Umbilical cord (tissue), 2 donors: ENCODE results near the gene SLC6A13. TPM values are rescaled to one million over a fixed set of nuclear protein-coding genes. Genes with fewer than 3 reads are reported as not detected.
"Not testable (repeated sequence)": the region's sequence is repeated elsewhere in the genome, so short reads cannot be mapped to it uniquely, and the experiment has no call there.

Experiments
- DNase-seq: peaks from one replicate; pipeline ENCODE4 v3.0.0-alpha.2; 2015; ENCODE audit warnings: low spot score
- total RNA-seq: library from RNA; depleted of rRNA; stranded (reverse); fragments of >200 nt; gene quantifications from one replicate; pipeline ENCODE4 v1.2.3, GENCODE V29; 2014; ENCODE audit warnings: low replicate concordance; ENCODE audit not compliant: insufficient read depth

SLC6A13 gene
- 11.1 TPM for total RNA-seq

DNA sequence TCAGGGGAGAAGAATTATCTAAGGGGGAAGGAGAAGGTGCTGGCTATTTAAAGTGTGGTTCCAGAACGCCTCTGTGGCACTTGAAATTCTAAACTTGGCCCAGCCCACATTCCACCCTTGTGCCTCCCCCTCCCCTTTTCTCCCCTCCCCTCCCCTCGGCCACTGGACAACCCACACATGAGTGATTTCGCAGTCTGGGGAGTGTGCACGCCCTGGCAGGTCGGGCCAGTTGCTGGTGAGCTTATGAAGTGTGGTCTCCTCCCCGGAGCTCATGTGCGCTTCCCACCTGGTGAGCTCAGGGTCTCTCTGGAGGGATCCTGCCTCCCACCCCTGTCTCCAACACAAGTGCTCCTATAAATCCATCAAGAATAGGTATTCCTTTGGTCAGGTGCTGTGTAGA is at the start of gene SLC6A13:
Gene SLC6A13, minus strand, starts transcription at position 20 of the 400 bp plus-strand sequence. CDS start 2,784 bp downstream, outside the sequence.
- DNase-seq, result peak; percentile 29

- peak; percentile 10 for DNase-seq
These were observed 45.9 kb upstream of the SLC6A13 start for GRCh38 chr12:308511-308910.

DNA sequence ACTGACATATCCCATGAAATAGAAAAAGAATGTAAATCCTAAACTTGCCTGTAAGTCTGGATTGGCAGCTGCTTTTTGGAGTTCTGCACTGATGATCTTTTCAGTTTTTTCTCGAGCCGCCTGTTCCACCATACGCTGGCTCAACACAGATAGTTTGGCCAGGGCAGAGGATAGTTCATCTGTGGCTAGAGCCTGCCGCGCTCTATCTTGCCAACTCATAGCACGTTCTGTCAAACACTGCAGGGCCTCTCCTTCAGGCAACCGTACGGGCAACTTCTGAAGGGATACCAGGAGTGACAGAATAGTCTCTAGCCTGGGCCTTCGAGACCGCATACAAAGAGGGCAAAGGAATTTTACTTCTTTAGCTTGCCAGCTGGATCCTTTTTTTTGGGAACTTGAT is 44.8 kb upstream of the SLC6A13 start:
- no peak for DNase-seq

DNA sequence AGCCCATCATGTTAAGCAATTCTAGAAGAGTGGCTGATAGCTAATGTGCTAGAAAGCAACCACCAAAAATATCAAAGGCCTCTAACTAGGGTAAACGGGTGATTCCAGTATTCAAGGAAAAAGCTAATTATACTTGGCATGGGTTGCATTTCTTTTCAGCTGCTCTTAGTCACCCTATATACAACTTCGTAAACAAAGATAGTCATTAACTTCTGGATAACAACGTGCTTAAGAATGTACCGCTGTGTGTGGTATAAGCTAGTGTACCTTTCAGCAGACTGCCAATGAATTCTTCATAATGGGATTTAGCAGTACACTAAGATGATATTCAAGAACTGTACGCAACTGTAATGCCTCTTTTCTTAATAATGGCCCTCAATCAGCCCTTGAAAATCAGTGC is 42.2 kb upstream of the SLC6A13 start:
- DNase-seq, result no peak

- DNase-seq, result not testable (repeated sequence)
These were observed 40.1 kb upstream of the SLC6A13 start for GRCh38 chr12:302766-303165.

GRCh38 chr12:300166-300565 is 37.5 kb upstream of the SLC6A13 start:
- not testable (repeated sequence) for DNase-seq

DNA sequence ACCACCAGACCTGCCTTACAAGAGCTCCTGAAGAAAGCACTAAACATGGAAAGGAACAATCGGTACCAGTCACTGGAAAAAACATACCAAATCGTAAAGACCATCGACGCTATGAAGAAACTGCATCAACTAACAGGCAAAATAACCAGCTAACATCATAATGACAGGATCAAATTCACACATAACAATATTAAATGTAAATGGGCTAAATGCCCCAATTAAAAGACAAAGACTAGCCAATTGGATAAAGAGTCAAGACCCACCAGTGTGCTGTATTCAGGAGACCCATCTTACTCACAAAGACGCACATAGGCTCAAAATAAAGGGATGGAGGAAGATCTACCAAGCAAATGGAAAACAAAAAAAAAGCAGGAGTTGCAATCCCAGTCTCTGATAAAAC is 36.9 kb upstream of the SLC6A13 start:
- DNase-seq, result not testable (repeated sequence)

GRCh38 chr12:298059-298458 is 35.4 kb upstream of the SLC6A13 start:
- DNase-seq, result not testable (repeated sequence)

GRCh38 chr12:295132-295531 is 32.5 kb upstream of the SLC6A13 start:
- no peak for DNase-seq

- no peak for DNase-seq
These were observed 30.6 kb upstream of the SLC6A13 start for GRCh38 chr12:293199-293598.

GRCh38 chr12:292186-292585 is 29.6 kb upstream of the SLC6A13 start:
- DNase-seq, result no peak

- DNase-seq, result no peak
These were observed 28.6 kb upstream of the SLC6A13 start for GRCh38 chr12:291153-291723.

- no peak for DNase-seq
These were observed 26.1 kb upstream of the SLC6A13 start for GRCh38 chr12:288687-289086.

DNA sequence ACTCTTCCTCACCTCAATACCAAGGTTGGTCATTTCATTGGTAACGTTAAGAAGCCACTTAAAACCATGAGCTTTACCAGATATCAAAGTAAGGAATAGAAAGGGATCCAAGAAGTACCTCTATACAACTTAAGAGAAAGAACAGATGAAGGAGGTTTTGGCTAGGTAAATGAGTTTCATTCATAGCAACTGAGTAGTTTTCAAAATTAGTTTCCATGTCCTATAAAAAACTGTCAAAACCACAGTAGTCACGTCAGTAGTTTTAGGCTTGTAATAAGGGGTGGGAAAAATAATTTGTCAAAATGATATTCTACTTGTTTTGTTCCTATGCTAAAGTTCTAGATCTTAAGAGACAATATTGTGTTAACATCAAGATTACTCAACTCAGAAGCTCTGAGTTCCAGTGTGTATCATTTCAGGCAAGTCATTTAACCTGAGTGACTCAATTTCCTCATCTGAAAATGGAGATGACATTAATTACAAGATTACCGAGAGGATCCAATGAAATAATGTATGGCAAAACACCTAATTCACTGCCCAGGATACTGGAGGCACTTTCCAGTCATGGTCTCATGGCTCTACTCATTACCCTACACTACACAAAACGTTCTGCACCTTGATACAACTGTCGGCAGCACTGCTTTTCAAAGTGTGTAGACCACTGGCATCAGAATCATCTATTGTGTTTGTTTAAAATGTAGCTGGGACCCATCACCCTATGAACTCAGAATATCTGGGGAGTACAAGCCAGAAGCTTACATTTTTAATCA is 24.1 kb upstream of the SLC6A13 start:
- DNase-seq, result no peak

GRCh38 chr12:278046-278445 is 15.4 kb upstream of the SLC6A13 start:
- no peak for DNase-seq

DNA sequence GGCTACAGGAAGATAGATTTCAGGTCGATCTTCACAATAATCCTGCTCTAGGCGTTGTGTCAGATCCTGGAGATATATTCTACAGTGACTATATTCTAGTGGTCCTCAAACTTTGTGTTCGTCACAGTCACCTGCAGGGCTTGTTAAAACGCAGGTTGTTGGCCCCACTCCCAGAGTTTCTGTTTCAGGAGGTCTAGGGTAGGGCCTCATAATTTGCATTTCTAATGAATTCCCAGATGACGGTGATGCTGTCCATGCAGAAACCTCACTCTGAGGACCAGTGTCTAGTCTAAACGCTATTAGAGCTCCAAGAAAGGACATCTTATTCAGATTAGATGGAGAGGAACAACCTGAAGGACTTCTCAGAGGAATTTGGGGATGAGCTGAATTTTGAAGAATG is 13.2 kb upstream of the SLC6A13 start:
- no peak for DNase-seq

- DNase-seq, result no peak
These were observed 10.7 kb upstream of the SLC6A13 start for GRCh38 chr12:273382-273781.

GRCh38 chr12:272942-273341 is 10.3 kb upstream of the SLC6A13 start:
- DNase-seq, result no peak

GRCh38 chr12:271161-271560 is 8.5 kb upstream of the SLC6A13 start:
- peak; percentile 37 for DNase-seq

GRCh38 chr12:269191-269590 is 6.6 kb upstream of the SLC6A13 start:
- peak; percentile 93 for DNase-seq

DNA sequence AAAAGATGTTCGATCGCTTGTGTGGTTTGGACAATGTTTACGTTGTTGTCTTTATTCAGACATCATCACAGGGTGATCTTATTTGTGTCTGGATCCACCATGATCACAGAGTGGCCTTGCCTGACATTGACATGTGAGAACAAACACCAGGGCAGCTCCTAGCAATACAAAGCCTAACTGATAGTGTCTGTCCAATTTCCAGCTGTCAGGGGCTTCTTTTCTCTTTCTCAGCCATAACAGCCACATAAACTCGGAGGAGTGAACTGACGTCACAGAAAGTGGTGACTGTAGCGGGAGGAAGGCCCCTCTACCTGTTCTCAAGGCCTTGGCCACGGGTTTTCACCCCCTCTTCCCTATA is 5.8 kb upstream of the SLC6A13 start:
- DNase-seq, result no peak

DNA sequence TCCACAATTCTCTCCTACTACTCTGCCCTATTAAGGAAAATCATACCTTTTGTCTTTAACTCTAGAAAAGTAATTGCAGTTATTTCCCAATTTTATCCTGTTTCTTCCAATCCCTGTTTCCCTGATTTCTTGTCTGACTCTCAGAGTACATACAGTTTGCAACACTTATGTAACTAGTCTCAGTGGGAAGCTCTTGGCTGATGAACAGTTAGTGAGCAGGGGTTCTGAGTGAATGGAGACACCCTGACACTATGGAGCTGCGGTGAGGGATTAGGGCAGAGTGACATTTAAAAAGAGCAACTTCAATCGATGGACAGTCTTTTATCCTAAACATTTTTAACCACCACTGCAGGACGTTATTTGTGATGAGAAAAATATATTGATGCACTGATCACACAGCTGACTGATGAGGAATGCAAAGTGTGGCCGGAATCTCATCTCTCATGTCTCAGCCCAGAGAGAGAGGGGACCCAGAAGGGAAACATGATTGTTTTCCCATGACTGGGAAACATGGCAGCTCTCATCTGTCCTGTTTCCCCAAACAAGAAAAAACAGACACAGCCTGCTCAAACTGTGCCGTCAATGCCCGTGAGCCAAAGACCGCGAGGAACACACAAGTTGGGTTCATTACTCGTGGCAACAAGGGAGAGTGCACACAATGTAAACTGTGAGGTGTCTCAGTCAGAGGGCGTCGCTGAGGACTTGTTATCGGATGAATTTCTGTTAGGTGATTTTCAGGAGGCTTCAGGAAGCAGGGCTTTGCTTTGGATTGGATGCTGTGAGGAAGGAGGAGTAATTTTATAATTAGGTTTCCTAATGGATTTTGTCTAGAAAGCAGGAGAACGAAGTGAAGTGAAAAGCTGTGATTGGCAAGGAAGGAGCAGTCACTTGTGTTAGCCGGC is 5.2 kb upstream of the SLC6A13 start:
- peak; percentile 19 for DNase-seq
